Natural killer cell (primary cell): ENCODE results near the gene C12orf76. TPM values are rescaled to one million over a fixed set of nuclear protein-coding genes. Genes with fewer than 3 reads are reported as not detected.

Source experiments
- ATAC-seq, 3 donors: fragments of 150-1000 bp in 2 of 3; fragments of 200-7000 bp in 1 of 3; cut with Tn5 transposase; 1 replicate in 1 of 3; 2 replicates in 2 of 3; pipeline ENCODE4 v1.10.0; 2021; ENCODE audit warnings: mild to moderate bottlenecking in 2 of 3, moderate library complexity in 2 of 3
- DNase-seq, 2 donors: peaks; one replicate each; pipeline versions ENCODE4 v3.0.0 to v3.0.0-alpha.2; 2013 to 2021; ENCODE audit warnings: mixed read lengths in 1 of 2
- H3K27ac ChIP-seq: one replicate; pipeline ENCODE4 v1.5.1; 2013; ENCODE audit warnings: mild to moderate bottlenecking, low read length
- H3K27me3 ChIP-seq: one replicate; pipeline ENCODE4 v1.6.1; 2013; ENCODE audit warnings: low read length; ENCODE audit not compliant: control insufficient read depth, insufficient read depth
- H3K36me3 ChIP-seq: one replicate; pipeline ENCODE4 v1.6.1; 2013; ENCODE audit warnings: low read length; ENCODE audit not compliant: control insufficient read depth, insufficient read depth
- H3K4me1 ChIP-seq: one replicate; pipeline ENCODE4 v1.6.1; 2013; ENCODE audit warnings: low read length; ENCODE audit not compliant: control insufficient read depth, insufficient read depth
- H3K4me3 ChIP-seq: one replicate; pipeline ENCODE4 v1.5.1; 2013; ENCODE audit warnings: low read length
- H3K9me3 ChIP-seq: one replicate; pipeline ENCODE4 v1.6.1; 2013; ENCODE audit warnings: low read length; ENCODE audit not compliant: control insufficient read depth, insufficient read depth
- H3K27ac Mint-ChIP-seq, 2 donors: one replicate each; pipeline ENCODE4 v1.8.0; 2022; ENCODE audit warnings: mild to moderate bottlenecking in 2 of 2, mixed read lengths in 2 of 2, moderate library complexity in 1 of 2
- H3K27me3 Mint-ChIP-seq, 2 donors: one replicate each; pipeline ENCODE4 v1.8.0; 2022; ENCODE audit warnings: low read depth in 2 of 2, mixed read lengths in 2 of 2
- H3K36me3 Mint-ChIP-seq: one replicate; pipeline ENCODE4 v1.8.0; 2022; ENCODE audit warnings: mixed read lengths
- H3K4me1 Mint-ChIP-seq, 2 donors: one replicate each; pipeline ENCODE4 v1.8.0; 2022; ENCODE audit warnings: mixed read lengths in 2 of 2
- H3K4me3 Mint-ChIP-seq: one replicate; pipeline ENCODE4 v1.8.0; 2022; ENCODE audit warnings: mild to moderate bottlenecking, moderate library complexity, mixed read lengths
- H3K9me3 Mint-ChIP-seq, 2 donors: one replicate each; pipeline ENCODE4 v1.8.0; 2022; ENCODE audit warnings: mixed read lengths in 2 of 2
- CTCF ChIP-seq: fragments of 200-600 bp; IDR thresholded peaks from one replicate; pipeline ENCODE4 v1.8.0; 2022; ENCODE audit warnings: antibody characterized with exemption
- WGBS: methylation state at CpG from one replicate; pipeline ENCODE4 v1.1.7; 2013; ENCODE audit warnings: missing lambda C conversion rate; ENCODE audit not compliant: insufficient coverage; 5-methylcytosine and 5-hydroxymethylcytosine counted together
- intact Hi-C: fragments of 100-400 bp; cut with micrococcal nuclease; formaldehyde crosslinking; loops from one replicate; pipeline ENCODE4 v1.14.2; 2022
- total RNA-seq, 4 donors: library from RNA; stranded (reverse); fragments of 120-200 nt in 1 of 4; gene quantifications; one replicate each; pipeline versions ENCODE4 v1.2.3 to v1.2.4, GENCODE V29; 2013 to 2022

The C12orf76 gene
- total RNA-seq, 3 donors from 2014 or later (not counting 1 experiment from before 2014, with no cell fraction given), result 9.9 to 12.1 (median 10.9) TPM

- 94% methylated on average over 6 of the region's 6 CpGs for WGBS
- no peaks in the 10 kb centered on the region for H3K9me3 Mint-ChIP-seq
- H3K27ac ChIP-seq, result no peak overlapping the region
- H3K4me3 ChIP-seq, result no peak overlapping the region
- peaks cover 71% of the 10 kb centered on the region for H3K36me3 ChIP-seq
- intact Hi-C loops, result no loop called here
- H3K27me3 Mint-ChIP-seq, result no peaks in the 10 kb centered on the region
- H3K36me3 Mint-ChIP-seq, result peaks cover 10% of the 10 kb centered on the region
- H3K27ac Mint-ChIP-seq, result no peak overlapping the region
- ATAC-seq (no peak), DNase-seq (no peak)
- H3K9me3 ChIP-seq, result no peaks in the 10 kb centered on the region
- no peaks in the 10 kb centered on the region for H3K27me3 ChIP-seq
- TF ChIP-seq CTCF, result no peak
- H3K4me1 ChIP-seq, result no peaks in the 10 kb centered on the region
- no peak overlapping the region for H3K4me3 Mint-ChIP-seq
- no peaks in the 10 kb centered on the region for H3K4me1 Mint-ChIP-seq
Observed at GRCh38 chr12:110028323-110028722, 20.0 kb downstream of the C12orf76 start.

- H3K4me3 ChIP-seq, result no peak overlapping the region
- Mint-ChIP-seq H3K27ac (no peak overlapping the region), H3K4me3 (no peak overlapping the region), H3K4me1 (no peaks in the 10 kb centered on the region), H3K36me3 (peaks cover 18% of the 10 kb centered on the region), H3K9me3 (no peaks in the 10 kb centered on the region), H3K27me3 (no peaks in the 10 kb centered on the region)
- H3K27ac ChIP-seq, result no peak overlapping the region
- ATAC-seq (no peak), DNase-seq (no peak)
- WGBS, result 72% methylated on average over 2 of the region's 2 CpGs
- no peaks in the 10 kb centered on the region for H3K27me3 ChIP-seq
- intact Hi-C loops, result no loop called here
- TF ChIP-seq CTCF, result no peak
- no peaks in the 10 kb centered on the region for H3K9me3 ChIP-seq
- no peaks in the 10 kb centered on the region for H3K4me1 ChIP-seq
- H3K36me3 ChIP-seq, result peaks cover 82% of the 10 kb centered on the region
Observed at GRCh38 chr12:110024051-110024450, 24.3 kb downstream of the C12orf76 start.

GRCh38 chr12:110023059-110023980, 25.0 kb downstream of the C12orf76 start:
- ATAC-seq (no peak), DNase-seq (no peak)
- WGBS, result 92% methylated on average over 5 of the region's 5 CpGs
- no peak for TF ChIP-seq CTCF
- Mint-ChIP-seq H3K27me3 (no peaks in the 10 kb centered on the region), H3K27ac (no peak overlapping the region), H3K4me1 (no peaks in the 10 kb centered on the region), H3K4me3 (no peak overlapping the region), H3K9me3 (no peaks in the 10 kb centered on the region), H3K36me3 (peaks cover 16% of the 10 kb centered on the region)
- no peaks in the 10 kb centered on the region for H3K4me1 ChIP-seq
- H3K27me3 ChIP-seq, result no peaks in the 10 kb centered on the region
- no peak overlapping the region for H3K4me3 ChIP-seq
- intact Hi-C loops, result no loop called here
- H3K36me3 ChIP-seq, result peaks cover 84% of the 10 kb centered on the region
- no peak overlapping the region for H3K27ac ChIP-seq
- H3K9me3 ChIP-seq, result no peaks in the 10 kb centered on the region
